HG03039 (cell line): ENCODE data around the gene CARD16.
A peak's percentile ranks its signal among the peaks of the same experiment; 100 is the strongest.
"Not testable (repeated sequence)": the region's sequence is repeated elsewhere in the genome, so short reads cannot be mapped to it uniquely, and the experiment has no call there.

Source experiments
- ATAC-seq: cut with Tn5 transposase; IDR thresholded peaks from one replicate; pipeline ENCODE4 v1.9.1; 2021; ENCODE audit warnings: mild to moderate bottlenecking, moderate library complexity; ENCODE audit not compliant: unreplicated experiment

CARD16 gene

DNA sequence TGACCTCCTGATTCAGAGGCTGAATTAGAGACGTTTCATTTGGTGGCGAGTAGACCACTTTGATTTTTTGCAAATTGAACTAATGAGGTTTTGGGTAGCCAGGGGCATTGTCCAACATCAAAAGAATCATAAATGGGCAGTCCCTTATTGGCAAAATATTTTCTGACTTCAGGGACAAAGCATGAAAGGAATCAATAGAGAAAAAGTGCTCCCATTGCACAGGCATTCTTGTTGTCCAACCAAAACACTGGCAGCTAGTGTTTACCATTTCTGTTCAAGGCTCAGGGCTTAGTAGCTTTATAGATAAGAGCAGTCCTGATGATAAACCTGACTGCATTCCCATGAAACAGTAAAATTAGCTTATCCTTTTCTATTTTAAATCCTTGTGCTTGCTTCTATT lies 6.4 kb upstream of the CARD16 start:
- no peak for ATAC-seq

DNA sequence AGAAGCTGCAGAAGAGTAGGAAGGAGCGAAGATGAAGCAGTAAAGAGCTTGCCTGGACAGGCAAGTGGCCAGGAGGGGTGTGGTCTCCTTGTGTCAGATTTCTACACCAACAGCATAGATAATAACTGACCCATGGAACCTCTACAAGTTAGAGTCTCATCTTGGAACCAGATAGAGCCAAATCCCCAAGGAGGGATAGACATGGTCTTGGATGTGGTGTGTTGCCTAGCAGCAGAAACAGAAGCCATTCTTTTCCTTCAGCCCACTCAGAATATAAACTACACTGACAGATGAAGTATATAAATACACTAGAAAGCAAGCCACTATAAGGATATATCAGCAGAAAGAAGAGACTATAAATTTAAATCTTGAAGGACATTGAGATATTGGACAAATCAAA lies 4.3 kb upstream of the CARD16 start:
- ATAC-seq = no peak

DNA sequence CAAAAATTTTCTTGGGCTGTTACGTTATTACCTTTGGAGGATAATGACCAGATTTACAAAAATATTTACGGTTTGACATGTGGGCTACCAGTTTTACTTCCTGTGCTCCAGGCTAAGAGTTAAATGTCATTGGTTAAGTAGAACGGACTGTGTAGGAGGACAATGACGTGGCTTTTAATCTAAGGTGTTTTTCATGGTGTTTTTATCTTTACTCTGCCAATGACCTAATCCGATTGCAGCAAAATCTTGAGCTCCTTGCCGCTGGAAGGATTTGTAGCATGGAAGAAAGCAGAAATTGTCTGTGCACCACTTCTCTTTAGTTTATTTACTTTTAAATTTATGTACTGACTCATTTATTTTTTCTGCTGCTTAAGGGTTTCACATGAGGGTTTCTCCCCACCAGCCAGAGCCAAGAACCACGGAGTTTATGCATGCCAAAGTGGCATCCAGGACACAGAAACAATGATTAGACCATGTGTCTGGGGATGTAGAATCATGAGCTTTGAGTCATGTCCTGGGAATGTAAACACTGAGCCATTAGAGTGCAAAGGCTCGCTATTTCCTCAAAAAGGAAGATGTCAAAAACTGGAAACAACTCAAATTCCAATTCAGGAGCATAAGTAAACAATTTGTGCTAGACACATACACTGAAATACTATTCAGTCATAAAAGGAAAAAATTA lies 1.9 kb upstream of the CARD16 start:
- ATAC-seq = no peak

DNA sequence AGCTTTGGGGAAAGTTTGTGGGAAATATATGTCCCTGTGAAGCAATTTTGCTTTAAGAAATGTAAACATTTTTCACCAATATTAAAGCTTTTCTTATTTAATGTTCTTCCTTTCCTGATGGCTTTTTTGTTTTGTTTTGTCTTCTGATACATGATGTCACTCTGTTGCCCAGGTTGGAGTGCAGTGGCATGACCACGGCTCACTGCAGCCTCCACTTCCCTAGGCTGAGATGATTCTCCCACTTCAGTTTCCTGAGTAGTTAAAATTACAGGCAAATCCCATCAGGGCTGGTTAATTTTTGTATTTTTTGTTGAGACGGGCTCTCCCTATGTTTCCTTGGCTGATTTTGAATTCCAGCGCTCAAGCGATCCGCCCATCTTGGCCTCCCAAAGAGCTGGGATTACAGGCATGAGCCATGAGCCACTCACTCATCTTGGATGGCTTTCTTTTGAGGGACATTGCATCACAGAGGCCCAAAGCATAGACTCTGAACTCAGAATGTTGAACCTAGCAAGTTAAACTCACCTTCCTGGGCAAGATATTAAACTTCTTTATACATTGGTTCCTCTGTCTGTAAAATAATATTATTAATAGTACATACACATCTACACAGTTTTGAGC lies 651 bp upstream of the CARD16 start:
- no peak for ATAC-seq

DNA sequence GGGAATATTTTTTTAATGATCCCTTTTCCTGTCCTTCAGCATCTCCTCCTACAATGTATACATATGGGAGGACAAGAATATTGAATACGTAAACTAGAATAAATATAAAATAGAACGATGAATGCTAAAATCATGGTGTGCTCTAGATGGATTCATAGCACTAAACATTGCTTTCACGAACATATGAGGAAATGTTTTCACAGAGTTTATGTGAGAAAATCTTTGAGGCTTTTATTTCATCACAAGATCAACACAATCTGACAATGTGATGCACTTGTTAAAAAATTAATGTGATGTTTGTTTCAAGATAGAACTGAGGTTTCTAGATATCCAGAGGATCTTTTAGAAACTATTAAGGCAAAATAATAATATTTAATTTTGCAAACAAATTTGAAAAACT lies 3.0 kb downstream of the CARD16 start:
- ATAC-seq = no peak

DNA sequence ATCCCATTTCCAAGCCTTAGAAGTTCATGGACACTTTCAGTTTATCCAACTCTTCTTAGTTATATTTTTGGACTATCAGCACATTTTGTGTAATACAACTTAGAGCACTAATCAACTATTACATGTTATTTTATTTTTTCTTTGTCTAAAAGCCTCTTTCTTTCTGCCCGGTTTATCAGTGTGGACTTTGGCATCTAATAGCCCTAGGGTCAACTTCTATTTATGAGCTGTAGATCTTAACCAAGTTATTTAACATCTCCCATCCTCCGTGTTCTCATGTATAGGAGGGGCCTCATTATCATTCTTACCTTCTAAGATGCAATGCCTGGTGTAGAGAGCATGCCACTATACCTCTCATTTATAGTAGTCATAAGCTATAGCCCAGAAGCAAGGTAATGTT lies 4.4 kb downstream of the CARD16 start:
- ATAC-seq = no peak

DNA sequence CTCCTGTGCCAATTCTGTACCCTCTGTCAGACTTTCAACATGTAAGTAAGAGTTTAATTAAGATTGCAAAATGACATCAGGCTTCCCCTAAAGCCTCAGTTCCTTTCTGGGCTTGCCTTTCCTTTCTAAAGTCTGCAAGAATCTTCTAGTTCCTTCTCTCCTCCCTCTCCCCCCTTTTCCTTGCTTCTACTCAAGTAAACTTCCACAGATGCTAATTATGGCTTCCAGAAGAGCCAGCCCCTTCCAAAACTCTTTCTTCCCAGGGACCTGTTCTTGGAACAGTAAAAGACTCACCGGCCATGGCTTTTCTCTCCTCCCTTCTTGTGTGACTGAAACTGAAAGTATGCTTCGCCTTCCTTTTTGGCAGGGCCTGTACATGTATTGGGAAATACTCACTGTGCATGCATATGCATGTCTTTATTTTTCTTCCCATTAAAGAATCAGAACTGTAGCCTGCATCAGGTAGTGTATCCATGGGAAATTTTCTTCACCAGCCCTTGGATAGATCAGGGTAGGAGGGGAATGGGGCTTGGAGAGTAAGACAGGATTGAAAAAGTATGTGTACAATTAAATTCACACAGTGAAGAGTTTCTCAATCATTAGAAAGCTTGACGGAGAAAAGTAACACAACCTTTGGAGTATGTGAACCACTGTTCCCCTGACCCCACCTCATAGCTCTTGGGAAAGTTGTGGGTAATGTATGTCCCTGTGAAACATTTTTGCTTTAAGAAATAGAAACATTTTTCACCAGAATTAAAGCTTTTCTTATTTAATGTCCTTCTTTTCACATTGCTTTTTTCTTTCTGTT lies 10.1 kb downstream of the CARD16 start, which contains the start of gene CASP1:
Gene CASP1 (minus strand): TSS at position 332 of the 808 bp plus-strand sequence. CDS start 31 bp downstream, at position 301.
- ATAC-seq = peak; percentile 96

DNA sequence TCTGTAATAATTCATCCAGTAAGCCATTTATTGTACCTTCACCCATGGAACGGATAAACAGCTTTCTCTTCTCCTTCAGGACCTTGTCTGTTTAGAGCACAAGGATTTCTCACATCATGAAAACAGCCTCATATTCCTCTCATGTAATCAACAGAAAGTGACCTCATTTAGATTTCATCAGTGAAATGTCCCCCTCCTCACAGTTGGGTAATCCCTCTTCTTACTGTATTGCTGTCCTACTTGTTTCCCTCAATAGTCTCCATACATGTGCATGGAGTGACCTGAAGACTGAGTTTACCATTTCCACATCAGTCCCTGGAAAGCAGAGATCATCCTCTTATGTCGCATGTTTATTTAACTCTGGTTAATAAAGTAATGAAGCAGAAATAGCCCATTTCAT lies 10.7 kb downstream of the CARD16 start:
- ATAC-seq = not testable (repeated sequence)

DNA sequence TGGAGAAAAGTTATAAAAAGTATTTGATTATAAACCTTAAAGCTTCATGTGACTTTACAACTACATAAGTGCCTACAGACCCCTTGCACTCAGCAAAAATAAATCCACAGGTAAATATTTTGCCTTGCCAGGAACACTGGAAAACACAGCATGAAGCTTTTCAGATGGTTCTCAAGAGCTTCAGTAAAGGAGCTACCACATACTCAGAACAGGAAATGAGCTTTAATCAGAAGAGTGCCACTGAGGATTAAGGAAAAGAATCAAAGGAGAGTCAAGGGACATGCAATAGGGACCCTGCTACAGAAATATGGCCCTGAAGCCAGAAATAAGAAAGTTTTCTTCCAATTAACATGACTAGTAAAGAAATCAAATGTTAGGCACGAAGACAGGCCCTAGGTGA lies 11.4 kb downstream of the CARD16 start:
- no peak for ATAC-seq

DNA sequence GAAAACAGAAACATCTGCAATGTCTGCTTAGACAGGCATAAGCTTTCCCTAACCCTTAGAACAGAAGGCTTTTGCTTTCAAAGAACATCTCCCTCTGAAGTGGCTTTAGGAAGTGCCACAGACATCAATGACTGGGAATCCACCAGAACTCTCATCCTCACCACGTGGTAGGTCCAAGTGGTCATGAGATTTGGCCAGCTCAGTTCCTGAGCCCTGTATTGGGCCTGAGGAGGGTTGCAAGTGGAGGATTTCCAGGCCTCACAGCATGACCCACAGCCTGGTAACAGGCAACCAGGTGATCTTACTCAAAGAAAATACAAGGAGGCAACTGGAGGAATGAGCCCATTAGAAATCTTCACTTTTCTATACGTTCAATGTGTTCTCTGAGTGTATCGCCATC lies 11.8 kb downstream of the CARD16 start:
- no peak for ATAC-seq

DNA sequence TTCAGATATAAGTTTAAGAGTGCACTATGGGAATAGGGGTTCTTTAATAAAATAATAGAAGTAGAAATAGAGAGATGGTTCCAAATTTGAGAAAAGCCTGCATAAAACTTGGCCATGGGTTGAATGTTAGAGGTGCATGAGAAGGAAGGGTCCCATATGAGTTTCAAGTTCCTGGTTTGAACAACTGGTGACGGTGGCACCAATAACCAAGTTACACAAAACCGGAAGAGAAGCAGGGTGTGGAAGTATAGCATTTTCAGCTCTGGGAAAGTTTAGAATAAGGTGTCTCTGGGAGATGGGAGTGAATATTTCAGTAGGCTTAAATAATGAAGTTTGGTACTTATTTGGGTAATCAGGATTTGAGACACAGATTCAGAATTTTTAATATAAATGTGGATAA lies 12.6 kb downstream of the CARD16 start:
- ATAC-seq = no peak

DNA sequence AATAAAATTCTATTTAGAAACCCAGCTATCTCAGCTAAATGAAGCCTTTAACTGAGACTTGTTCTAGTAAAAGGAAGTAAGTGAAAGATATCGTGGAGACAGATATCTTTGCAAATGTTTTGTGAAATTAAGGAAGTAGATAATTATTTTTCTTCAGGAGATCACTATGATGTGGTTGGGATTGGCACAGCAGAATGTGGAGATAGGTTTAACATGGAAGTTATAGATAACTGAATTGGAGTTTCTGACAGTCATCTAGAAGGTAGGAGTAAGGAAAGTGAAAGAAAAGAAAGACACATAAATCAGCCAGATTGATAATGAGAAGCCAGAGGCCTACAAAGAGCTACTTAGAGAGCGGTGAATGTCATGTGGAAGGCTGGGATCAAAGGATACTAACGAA lies 17.5 kb downstream of the CARD16 start:
- ATAC-seq = no peak

DNA sequence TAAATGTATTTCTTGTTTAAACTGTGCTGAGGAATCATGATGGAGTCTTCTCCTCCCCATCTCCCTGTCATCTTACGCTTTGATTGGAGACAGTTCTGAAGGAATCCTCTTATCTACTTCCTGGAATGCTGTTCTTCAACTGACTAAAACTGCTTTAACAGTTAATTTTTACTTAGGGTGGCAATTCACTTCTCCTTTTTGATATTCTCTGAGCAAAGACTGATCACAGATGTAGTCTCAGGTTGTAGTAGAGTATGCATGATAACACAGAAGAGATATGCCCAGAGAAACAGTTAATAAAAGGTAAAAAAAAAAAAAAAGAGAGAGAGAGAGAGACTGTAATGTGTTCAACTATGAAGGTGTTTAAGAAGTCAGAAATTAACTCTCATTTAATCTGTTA lies 20.7 kb downstream of the CARD16 start:
- no peak for ATAC-seq

DNA sequence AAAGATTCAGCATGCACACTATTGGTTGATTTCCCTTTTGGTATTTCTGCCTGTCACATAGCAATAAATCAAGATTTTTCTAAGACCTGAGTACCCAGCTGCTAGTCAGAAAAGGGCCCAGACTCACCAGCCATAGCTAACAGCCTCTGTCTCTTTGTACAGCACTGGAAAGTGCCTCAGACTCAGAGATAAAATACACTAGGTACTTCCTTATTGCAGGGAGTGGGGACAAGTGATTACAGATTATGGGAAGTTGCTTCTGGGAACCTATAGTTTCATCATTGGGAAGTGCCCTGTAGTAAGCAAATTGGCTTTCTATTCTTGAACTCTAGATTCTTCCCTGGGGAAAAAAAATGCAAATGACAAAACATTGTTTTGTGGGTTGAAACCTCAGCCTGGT lies 22.1 kb downstream of the CARD16 start, which contains the start of gene CASP5:
Gene CASP5 (minus strand): TSS at position 166 of the 400 bp plus-strand sequence. CDS start 32 bp downstream, at position 134.
- no peak for ATAC-seq

DNA sequence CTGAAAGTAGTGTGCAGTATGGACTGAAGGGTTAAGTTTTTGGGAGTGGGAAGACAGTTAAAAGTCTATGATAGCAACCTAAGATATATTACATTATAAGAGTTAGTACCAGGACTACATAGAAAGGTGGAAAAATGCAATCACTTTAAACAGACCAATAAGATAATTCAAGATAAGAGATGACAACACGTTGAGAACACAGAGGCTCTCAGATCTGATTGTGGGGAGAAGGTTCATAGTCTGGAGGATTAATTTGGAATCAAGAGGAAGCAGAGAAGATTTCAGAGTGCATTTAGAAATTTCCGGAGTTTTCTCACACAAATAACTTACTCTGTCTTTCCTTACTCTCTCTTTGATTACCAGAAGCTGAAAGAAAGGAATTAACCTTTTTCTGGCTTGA lies 22.6 kb downstream of the CARD16 start:
- no peak for ATAC-seq

DNA sequence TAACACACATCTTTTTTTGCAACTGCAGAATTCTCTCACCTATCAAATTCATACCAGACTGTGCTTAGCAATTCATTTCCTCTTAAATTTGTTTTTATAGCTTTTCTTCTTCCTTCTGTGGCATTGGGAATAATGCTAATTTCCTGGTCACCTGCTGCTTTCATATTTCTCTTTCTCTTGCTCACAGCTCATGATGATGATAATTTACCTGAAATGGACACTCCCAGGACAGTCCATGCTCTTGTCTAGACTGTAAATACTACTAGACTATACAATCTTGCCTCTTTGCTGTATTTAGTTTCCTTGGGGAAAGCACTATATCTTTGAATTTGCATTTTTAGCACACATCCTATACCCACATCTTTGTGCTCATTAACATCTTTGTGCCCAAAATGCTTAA lies 37.7 kb downstream of the CARD16 start:
- no peak for ATAC-seq

DNA sequence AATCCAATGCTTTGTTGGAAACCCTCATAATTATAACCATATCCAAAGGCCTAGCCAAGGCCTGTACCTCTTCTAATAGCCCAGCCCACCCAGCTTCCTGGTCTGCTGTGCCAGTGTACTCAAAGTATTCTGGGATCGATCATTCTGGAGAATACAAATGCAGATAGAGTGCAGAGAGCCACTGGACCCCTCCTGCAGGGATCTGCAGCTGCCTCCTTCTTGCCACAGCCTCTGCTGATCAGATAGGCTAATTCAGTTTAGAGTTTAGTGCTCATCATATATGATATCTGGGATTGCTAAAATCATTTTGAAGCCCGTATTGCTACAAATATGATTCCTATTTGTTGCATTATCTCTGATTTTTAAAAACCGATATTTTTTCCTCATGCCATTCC lies 39.7 kb downstream of the CARD16 start:
- no peak for ATAC-seq

DNA sequence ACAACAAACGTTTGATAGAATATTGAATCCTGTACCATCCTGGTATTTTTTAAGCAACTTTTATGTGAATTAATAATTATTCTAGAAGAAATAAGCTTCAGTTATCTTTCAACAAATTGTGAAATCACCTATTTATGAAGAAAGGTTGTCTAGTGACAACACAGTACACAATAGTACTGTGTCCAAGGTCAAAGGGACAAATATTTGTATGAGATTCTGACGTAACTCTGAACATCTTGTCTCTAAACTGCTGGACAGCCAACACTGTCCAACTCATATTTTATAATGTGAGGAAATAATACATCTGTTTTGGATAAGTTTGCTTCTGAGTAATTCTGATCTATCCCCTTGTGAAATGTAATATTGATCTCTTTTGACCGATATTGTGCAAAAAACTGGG lies 41.1 kb downstream of the CARD16 start:
- ATAC-seq = no peak

DNA sequence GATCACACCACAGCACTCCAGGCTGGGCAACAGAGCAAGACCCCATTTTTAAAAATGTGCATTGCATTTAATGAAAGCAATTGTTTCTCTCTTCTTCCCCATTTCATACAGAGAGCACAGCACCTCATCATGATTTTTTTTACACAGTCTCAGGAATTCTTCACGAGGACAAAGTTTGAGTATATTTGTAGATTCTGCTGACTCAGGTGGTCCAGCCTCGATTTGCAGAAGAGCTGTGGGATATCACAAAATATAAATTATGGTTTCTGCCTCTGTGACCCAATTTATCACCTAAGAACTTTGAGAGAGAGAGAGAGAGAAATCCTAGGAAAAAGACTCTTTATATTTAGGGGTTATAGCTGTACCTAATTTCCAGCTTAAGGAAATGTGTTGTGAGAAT lies 42.0 kb downstream of the CARD16 start:
- no peak for ATAC-seq

DNA sequence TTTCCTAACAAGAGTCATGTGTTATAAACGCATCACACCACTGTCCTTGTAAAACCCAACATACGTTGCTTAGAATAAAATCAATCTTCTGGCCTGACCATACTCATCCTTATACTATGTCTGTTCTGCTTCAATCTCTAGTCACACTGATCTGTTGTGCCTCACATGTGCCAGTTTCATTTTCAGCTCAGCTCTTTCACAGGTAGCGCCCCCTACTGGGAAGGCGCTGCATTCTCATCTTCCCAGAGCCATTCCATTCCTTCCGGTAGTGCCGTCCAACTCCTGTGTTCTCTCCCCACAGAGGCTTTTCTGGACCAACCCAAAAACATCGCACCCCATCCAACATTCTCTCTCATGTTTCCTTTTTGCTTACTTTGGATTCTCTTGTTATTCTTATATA lies 44.3 kb downstream of the CARD16 start:
- ATAC-seq = peak; percentile 88

DNA sequence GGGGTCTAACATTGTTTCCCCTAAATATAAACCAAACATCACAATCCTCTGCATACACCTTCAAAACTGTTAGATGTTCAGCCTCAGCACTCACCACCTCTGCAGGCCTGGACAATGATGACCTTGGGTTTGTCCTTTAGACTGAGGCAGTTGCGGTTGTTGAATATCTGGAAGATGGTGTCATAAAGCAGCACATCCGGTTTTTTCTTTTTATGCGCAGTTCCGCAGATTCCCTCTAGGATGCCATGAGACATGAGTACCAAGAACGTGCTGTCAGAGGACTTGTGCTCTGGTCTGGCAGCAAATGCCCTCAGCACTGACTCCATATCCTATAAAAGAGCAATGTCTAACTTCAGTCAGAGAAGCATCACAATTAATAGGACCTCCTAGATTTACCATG lies 45.0 kb downstream of the CARD16 start:
- ATAC-seq = no peak

DNA sequence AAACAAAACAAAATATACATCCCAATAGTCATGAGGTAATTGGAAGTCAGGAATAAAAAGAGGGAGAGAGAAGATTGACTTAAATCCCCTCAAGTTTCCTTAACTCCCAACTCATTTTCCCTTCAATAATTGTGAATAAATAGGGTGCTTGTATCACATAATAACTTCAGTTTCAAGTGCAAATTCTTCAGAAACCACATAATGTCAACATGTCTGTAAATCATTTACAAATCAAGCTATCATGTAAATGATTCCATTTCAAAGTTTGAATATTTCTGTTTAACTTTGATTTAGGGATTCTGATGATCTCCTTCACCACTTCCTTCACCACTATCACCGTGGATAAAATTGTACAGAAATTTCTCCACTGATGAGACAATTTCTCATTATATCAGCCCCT lies 45.4 kb downstream of the CARD16 start:
- ATAC-seq = no peak
